Measurements from ENCODE around the gene LGALS12.

- TF ChIP-seq POLR2A (IDR thresholded peaks at IDR 0.05) = no peak
- no peak for TF ChIP-seq CTCF (IDR thresholded peaks at IDR 0.05)
Measured at GRCh38 chr11:63459586-63459985, 46.3 kb upstream of the LGALS12 start.

Data from heart left ventricle (tissue), 13 donors.